Renal pelvis (tissue), 4 donors: ENCODE results near the gene P3H3. TPM values are rescaled to one million over a fixed set of nuclear protein-coding genes. Genes with fewer than 3 reads are reported as not detected.

Experiments used
- DNase-seq: peaks from one replicate; pipeline ENCODE4 v3.0.0-alpha.2; 2013
- polyA plus RNA-seq, 3 donors: library from polyadenylated mRNA; unstranded; fragments of 120-200 nt; gene quantifications; one replicate each; pipeline ENCODE4 v1.2.1, GENCODE V29; 2013; ENCODE audit not compliant: insufficient read length in 3 of 3

P3H3 gene
- polyA plus RNA-seq, 3 donors, result 35.2 to 48.0 (median 38.3) TPM

DNA sequence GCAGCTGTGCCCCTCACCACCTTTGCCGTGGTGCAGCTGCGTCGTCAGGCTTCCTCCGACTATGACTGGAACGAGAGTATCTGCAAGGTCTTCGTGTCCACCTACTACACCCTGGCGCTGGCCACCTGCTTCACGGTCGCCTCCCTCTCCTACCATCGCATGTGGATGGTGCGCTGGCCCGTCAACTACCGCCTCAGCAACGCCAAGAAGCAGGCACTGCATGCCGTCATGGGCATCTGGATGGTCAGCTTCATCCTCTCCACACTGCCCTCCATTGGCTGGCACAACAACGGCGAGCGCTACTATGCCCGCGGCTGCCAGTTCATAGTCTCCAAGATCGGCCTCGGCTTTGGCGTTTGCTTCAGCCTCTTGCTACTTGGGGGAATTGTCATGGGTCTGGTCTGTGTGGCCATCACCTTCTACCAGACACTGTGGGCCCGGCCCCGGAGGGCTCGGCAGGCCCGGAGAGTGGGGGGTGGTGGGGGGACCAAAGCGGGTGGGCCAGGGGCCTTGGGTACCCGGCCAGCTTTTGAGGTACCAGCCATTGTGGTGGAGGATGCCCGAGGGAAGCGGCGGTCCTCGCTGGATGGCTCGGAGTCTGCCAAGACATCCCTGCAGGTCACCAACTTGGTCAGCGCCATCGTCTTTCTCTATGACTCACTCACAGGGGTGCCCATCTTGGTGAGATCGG lies 4.0 kb upstream of the P3H3 start:
- no peak for DNase-seq

DNA sequence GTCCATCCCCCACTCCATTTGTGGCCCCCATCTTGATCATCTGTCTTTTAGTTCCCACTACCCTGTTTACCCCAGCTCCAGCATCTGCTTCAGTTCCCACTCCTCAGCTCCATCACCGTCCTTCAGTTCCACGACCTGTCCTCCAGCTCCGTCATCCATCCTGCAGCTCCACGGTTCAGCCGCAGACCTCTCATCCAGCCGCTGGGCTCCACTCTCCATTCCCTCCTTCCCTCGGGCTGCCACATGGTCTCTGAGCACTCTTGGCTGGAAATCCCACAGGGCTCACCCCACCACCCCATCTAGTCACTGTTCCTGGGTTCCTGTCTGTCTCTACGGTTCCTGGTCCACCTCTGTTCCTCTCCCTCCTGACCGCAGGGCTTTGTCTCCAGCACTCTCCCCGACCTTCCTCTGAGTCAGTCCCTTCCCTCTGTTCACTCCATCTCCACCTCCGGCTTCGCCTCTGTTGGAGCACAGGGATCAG lies 3.3 kb upstream of the P3H3 start:
- no peak for DNase-seq

DNA sequence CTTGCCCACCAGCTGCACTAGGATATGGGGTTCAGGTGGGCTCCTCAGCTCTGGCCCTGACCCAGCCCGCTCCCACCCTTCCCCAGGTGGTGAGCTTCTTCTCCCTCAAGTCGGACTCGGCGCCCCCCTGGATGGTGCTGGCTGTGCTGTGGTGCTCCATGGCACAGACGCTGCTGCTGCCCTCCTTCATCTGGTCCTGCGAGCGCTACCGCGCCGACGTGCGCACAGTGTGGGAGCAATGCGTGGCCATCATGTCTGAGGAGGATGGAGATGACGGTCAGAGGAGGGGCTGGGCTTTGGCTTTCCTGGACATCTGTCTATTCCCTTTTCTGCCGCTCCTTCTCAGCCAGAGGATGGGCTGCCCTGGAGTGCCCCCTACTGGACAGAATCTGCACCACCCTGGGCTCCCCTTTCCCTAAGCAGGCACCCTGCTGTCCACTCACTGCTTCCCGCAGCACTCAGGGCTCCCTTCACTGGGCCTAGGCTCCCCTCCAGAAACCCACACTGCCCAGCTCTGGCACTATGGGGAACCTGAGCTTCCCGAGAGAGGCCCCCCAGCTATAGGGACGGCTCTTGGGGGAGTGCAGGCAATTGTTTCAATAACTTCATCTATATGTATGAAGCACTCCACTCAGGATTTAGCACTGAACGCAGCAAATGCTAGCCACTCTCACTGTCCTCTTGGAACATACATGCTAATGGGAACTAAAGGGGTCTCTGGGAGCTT lies 2.6 kb upstream of the P3H3 start:
- DNase-seq, result peak; percentile 85

DNA sequence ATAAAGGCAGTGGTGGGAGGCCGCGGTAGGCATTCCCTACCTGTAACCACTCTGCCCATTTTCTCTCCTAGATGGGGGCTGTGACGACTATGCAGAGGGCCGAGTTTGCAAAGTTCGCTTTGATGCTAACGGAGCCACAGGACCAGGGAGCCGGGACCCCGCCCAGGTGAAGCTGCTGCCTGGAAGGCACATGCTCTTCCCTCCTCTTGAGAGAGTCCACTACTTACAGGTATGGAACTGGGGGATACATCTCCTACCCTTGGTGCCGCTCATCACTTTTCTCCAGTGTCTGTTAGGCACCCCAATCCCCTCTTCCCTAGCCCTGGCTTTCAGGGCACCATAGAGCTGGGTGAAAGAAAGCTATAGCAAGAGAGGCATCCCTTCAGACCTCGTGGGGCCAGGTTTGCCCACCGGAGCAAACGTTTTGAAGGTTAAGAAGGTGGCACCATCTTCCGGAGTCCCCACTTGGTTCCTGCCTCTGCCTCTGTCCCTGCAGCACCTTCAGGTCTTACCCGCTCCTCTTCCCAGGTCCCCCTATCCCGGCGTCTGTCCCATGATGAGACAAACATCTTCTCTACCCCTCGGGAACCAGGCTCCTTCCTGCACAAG lies 2.0 kb upstream of the P3H3 start:
- no peak for DNase-seq

DNA sequence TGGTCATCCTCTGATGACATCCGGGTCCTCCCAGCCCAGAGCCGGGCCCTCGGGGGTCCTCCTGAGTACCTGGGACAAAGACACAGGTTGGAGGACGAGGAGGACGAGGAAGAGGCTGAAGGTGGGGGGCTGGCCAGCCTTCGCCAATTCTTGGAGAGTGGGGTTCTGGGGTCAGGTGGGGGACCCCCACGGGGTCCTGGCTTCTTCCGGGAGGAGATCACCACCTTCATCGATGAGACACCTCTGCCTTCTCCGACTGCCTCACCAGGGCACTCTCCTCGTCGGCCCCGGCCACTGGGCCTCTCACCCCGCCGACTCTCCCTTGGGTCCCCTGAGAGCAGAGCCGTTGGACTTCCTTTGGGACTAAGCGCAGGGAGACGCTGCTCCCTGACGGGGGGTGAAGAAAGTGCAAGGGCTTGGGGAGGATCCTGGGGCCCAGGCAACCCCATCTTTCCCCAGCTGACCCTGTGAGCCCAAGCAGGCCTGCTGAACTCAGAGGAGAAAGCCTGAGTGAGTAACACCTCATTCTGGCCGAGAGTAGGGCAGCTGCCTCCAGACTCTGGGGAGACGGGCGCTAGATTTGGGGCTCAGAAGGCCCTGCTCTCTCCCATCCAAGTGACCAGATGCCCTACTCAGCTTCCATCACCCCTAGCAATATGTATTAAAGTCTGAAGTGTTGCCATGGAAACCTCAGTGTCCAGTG lies 1.3 kb upstream of the P3H3 start:
- no peak for DNase-seq

DNA sequence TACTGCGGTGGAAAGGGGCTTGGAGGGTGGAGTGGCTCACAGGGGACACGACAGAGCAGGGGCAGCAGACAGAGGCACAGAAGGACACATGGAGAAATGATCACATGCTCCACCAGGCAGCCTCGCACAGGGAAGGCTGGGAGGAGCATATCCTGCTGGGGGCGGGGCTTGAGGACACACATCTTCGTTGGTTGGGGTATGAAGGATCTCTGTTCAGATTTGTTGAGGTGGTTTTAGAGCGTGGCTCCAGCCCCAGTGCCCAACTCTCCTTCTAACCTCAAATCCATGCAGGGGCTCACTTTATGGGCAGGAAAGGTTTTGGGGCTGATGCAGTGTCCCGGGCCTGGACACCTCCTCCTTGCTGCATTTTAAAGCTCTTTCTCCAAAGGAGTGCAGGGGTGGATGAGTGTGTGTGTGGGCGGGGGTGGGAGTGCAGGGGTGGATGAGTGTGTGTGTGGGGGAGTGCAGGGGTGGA lies 733 bp upstream of the P3H3 start:
- peak; percentile 85 for DNase-seq

DNA sequence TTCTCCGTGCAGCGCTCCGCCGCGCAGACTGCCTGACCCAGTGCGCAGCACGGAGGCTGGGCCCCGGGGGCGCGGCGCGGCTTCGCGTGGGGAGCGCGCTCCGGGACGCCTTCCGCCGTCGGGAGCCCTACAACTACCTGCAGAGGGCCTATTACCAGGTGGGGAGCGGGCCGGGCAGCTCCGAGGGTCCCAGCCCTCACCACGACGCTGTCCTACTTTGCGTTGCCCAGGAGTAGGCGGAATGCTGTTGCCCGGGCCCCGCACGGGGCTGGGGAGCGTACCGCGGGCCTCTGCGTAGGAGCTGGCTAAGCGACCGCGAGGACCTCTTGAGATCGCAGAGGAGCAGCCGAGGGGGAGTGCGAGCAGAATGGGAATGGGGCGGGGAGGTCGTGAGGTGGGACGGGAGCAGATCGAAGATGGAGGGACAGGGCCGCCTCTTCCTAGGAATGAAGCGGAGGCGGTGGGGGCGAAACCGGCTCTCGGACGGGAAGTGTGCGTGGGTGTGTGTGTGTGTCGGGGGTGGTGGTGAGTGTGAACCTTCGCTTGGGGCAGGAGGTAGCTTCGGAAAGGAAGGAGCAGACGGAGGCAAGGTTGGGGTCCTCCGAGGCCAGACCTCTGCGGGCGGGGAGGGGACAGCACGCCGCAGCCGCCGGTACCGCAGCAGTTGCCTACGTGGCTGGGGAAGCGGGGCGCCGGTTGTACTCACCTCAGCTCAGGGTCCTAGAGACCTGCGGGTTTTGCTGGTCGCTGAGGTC lies 751 bp downstream of the P3H3 start:
- no peak for DNase-seq

DNA sequence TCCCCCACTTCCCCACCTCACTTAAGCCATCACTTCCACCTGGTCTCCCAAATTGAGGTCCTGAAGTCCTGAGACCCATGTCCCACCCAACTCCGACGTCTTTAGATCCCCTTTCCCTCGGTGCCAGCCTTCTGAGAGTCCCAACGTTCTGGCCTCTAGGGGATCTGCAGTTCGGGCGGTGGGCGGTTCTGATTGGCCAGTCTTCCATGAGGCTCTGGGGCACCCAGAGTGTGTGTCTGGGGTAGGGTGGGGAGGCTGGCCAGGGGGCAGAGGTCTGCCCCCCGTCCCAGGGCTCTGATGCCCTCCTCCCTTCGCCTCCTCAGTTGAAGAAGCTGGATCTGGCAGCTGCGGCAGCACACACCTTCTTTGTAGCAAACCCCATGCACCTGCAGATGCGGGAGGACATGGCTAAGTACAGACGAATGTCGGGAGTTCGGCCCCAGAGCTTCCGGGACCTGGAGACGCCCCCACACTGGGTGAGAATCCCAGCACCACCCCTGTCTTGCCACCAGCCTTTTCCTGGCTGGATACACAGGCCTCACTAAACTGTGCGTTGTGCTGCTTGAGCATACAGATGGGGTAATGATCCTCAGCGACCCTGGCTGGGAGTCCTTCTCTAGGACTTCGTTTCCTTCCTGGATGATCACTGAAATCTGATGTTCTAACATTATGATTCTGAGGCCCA lies 1.5 kb downstream of the P3H3 start:
- no peak for DNase-seq

DNA sequence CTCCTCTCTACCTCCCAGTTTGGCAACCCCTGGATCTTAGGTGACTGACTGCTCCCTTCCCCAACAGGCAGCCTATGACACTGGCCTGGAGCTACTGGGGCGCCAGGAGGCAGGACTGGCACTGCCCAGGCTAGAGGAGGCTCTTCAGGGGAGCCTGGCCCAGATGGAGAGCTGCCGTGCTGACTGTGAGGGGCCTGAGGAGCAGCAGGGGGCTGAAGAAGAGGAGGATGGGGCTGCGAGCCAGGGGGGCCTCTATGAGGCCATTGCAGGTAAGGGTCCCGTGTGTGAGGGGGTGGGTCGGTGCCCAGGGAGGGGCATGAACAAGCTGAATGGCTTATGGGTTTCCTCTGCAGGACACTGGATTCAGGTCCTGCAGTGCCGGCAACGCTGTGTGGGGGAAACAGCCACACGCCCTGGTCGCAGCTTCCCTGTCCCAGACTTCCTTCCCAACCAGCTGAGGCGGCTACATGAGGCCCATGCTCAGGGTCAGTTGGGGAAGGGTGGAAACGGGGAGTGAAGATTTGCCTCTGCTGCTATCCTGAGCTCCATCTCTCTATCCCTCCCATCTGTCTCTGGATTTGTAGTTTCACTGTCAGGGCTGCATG lies 2.2 kb downstream of the P3H3 start:
- DNase-seq, result no peak

DNA sequence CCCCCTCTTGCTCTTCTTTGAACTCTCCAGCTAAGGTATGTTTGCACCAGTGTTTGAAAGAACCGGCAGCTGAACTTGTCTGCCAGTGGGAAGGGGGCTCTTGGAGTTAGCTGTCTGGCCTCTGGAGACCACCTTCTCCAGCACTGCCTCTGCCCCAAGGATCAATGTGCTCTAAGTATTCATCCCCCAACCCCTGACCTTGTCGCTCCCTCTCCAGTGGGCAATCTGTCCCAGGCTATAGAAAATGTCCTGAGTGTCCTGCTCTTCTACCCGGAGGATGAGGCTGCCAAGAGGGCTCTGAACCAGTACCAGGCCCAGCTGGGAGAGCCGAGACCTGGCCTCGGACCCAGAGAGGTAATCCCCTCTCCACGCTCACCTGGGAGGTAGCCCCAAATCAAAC lies 2.8 kb downstream of the P3H3 start:
- DNase-seq, result no peak

DNA sequence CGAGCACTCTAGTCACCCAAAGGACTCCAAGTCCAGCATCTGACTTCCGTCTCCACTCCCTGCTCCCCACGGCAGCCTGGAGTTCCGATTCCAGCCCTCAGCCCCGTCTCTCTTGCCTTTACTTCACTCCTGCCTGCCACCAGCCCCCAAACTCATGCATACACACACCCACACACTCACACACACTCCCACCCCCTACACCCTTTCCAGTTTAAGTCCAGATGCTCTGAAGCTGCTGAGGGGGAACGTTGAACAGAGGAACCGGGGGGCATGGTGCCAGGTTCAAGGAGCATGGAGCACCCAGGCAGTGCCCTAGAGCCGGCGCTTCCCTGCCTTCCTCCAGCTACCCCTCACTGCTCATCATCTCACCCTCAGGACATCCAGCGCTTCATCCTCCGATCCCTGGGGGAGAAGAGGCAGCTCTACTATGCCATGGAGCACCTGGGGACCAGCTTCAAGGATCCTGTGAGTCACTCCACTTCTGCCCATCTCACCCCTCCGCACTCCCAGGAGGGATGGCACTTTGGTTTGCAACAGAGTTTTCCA lies 3.3 kb downstream of the P3H3 start:
- no peak for DNase-seq

DNA sequence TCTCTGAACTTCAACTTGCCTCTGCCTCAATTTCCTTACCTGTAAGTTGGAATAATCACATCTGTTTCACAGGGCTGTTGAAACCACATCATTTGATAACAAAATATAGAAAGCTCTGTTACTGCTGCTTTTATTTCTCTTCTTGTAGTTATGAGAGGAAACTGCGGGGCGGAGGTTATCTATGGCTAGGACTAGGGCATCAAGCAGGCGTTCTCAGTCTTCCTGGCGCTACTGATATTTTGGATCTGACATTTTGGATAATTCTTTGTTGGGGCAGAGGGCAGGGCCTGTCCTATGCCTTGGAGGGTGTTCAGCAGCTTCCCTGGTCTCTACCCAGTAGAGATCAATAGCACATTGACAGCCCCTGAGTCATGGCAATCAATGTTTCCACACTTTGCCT lies 3.9 kb downstream of the P3H3 start:
- no peak for DNase-seq

DNA sequence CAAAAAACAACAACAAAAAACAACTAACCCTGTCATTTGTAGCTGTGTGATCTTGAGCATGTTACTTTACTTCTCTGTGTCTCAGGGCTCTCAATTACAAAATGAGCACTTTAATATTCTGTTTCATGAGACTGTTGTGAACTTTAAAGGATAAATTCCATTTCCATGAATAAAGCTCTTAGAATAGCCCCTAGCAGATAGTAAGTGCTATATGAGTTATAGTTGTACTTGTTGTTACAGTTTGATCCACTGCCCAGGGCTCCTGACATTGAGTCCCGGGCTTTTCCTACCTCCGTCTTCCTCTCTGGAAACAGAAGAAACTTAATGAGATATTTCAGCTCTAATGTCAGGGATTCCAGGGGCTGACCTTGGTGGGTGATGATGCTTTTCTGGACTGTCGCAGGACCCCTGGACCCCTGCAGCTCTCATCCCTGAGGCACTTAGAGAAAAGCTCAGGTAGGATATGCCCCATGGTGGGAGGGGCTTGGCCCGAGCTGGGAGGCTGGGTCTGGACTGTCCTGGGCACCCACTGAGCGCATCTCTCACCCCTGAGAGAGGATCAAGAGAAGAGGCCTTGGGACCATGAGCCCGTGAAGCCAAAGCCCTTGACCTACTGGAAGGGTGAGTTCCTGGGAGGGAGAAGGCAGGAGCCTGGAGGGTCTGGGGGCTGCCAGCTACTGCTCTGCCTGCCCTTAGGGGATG lies 5.1 kb downstream of the P3H3 start:
- DNase-seq, result no peak

DNA sequence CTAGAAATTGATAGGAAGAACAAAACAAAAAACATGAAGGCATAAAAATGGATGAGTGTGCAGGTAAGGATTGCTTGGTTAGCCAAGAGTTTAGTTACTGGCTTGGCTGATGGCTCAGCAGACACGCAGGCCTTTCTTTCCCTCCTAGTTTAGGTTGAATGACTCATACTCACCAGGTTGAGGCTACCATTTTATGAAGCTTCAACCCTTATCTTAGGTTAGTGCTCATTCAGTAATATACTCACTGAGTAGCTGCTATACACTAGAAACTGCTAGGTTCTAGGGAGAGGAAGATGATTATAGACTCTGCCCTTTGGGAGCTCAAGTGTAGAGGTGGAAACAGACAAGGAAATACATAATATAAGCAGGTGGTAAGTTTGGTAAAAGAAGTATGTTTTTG lies 6.0 kb downstream of the P3H3 start:
- no peak for DNase-seq

DNA sequence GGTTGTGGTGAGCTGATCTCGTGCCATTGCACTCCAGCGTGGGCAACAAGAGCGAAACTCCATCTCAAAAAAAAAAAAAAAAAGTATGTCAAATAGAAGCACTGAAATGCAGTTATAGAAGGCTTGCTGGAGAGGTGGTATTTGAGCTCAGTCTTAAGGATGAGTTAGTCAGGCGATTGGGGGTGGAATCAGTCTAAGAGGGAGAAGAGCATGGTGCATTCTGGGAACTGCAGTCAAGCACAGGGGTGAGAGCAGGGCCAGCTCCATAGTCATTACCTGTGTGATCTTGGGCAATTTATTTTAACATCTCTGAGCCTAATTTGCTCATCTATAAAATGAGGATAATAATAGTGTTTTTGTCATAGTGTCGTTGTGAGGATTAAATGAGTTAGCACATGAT lies 6.7 kb downstream of the P3H3 start:
- no peak for DNase-seq

DNA sequence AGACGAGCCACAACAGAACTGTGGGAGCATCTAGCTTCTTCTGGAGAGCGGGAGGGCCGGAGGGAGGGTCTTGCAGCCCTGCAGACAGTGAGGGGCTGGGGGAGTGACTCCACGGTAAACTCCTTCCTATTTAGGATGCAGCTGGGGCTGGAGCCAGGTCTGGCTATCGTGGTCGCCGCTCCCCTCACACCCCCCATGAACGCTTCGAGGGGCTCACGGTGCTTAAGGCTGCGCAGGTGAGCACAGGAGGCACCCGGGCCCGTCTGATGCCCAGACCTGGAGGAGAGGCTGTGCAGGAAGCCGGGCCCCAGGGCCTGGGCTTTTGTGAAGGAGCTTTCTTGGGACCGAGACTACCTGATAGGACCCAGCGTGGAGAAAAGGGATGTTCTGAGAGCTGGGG lies 8.6 kb downstream of the P3H3 start:
- no peak for DNase-seq

DNA sequence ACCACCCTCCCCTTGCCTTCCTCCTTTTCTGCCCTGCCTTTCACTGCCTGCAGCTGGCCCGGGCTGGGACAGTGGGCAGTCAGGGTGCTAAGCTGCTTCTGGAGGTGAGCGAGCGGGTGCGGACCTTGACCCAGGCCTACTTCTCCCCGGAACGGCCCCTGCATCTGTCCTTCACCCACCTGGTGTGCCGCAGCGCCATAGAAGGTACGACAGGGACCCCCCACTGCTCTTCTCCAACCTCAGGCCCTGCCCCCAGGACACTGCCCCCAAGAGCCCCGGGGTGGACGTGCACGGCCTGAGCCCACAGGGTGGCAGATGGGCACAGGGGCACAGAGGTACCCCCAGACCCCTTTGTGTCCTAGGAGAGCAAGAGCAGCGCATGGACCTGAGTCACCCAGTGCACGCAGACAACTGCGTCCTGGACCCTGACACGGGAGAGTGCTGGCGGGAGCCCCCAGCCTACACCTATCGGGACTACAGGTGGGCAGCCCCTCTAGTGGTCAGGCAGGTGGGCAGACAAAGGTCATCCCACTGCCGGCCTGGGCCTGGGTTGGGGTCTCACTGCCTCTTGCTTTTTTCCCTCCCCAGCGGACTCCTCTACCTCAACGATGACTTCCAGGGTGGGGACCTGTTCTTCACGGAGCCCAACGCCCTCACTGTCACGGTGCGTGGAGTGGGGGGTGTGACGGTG lies 9.3 kb downstream of the P3H3 start:
- DNase-seq, result no peak

DNA sequence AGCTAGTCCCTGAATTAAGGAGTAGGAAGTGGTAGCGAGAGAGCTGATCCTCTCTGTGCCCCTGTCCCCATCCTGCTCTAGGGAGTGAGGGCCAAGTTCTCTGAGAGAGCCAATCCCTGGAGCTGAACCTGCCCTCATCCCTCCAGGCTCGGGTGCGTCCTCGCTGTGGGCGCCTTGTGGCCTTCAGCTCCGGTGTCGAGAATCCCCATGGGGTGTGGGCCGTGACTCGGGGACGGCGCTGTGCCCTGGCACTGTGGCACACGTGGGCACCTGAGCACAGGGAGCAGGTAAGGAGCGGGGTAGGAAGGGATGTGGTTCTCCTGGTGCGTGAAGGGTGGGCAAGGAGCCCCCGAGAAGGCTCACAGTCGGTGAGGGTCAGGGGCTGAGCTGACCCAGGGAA lies 10.6 kb downstream of the P3H3 start:
- DNase-seq, result no peak
